ENCODE data around the gene OR52E6. TPM values are rescaled to one million over a fixed set of nuclear protein-coding genes. Genes with fewer than 3 reads are reported as not detected.

The OR52E6 gene
- not detected for total RNA-seq

- intact Hi-C loops (cut with DNase I; ENCODE audit: low total_unique reads) = no loop called here
- no peak for DNase-seq (ENCODE audit: low spot score in 2 of 2)
- 0 to 45% methylated on average over 1 of the region's 1 CpG for WGBS, 2 donors
- H3K4me3 ChIP-seq (ENCODE audit: low read depth, poor library complexity, severe bottlenecking) = no peak within 1 kb of the TSS
- TF ChIP-seq CTCF (IDR thresholded peaks at IDR 0.05) (no peak), POLR2A (IDR thresholded peaks at IDR 0.05) (no peak)
Observed at GRCh38 chr11:5841797-5842196, at the start of gene OR52E6. Gene OR52E6, minus strand, starts transcription at chr11:5841897. Its CDS starts 0 bp downstream, at chr11:5841897.

- 59 to 63% methylated on average over 4 of the region's 4 CpGs for WGBS, 2 donors
- intact Hi-C loops (cut with DNase I; ENCODE audit: low total_unique reads) = no loop called here
- no peak for DNase-seq (ENCODE audit: low spot score in 2 of 2)
- no peak overlapping the region for H3K4me3 ChIP-seq (ENCODE audit: low read depth, poor library complexity, severe bottlenecking)
- TF ChIP-seq POLR2A (IDR thresholded peaks at IDR 0.05) = no peak
- no peak for TF ChIP-seq CTCF (IDR thresholded peaks at IDR 0.05)
Observed at GRCh38 chr11:5891216-5891800, 49.6 kb upstream of the OR52E6 start.

- 55 to 85% methylated on average over 1 of the region's 1 CpG for WGBS, 2 donors
- intact Hi-C loops (cut with DNase I; ENCODE audit: low total_unique reads) = no loop called here
- no peak for TF ChIP-seq POLR2A (IDR thresholded peaks at IDR 0.05)
- TF ChIP-seq CTCF (IDR thresholded peaks at IDR 0.05) = no peak
- DNase-seq (ENCODE audit: low spot score in 2 of 2) = no peak
- H3K4me3 ChIP-seq (ENCODE audit: low read depth, poor library complexity, severe bottlenecking) = no peak overlapping the region
Observed at GRCh38 chr11:5887661-5888060, 46.0 kb upstream of the OR52E6 start.

GRCh38 chr11:5887172-5887571 is 45.5 kb upstream of the OR52E6 start:
- no peak for DNase-seq (ENCODE audit: low spot score in 2 of 2)
- intact Hi-C loops (cut with DNase I; ENCODE audit: low total_unique reads) = no loop called here
- TF ChIP-seq POLR2A (IDR thresholded peaks at IDR 0.05) (no peak), CTCF (IDR thresholded peaks at IDR 0.05) (no peak)
- WGBS, 2 donors = 73 to 75% methylated on average over 3 of the region's 3 CpGs
- H3K4me3 ChIP-seq (ENCODE audit: low read depth, poor library complexity, severe bottlenecking) = no peak overlapping the region

GRCh38 chr11:5881756-5882155 is 40.1 kb upstream of the OR52E6 start:
- intact Hi-C loops (cut with DNase I; ENCODE audit: low total_unique reads) = no loop called here
- TF ChIP-seq CTCF (IDR thresholded peaks at IDR 0.05) (no peak), POLR2A (IDR thresholded peaks at IDR 0.05) (no peak)
- no peak overlapping the region for H3K4me3 ChIP-seq (ENCODE audit: low read depth, poor library complexity, severe bottlenecking)
- DNase-seq (ENCODE audit: low spot score in 2 of 2) = no peak

- TF ChIP-seq CTCF (IDR thresholded peaks at IDR 0.05) (no peak), POLR2A (IDR thresholded peaks at IDR 0.05) (no peak)
- 74 to 82% methylated on average over 4 of the region's 4 CpGs for WGBS, 2 donors
- DNase-seq (ENCODE audit: low spot score in 2 of 2) = no peak
- H3K4me3 ChIP-seq (ENCODE audit: low read depth, poor library complexity, severe bottlenecking) = no peak within 1 kb of the TSS
- intact Hi-C loops (cut with DNase I; ENCODE audit: low total_unique reads) = no loop called here
Observed at GRCh38 chr11:5880329-5880728, 38.6 kb upstream of the OR52E6 start, which contains the start of gene OR52E4. Gene OR52E4, plus strand, starts transcription at chr11:5880629. Its CDS starts 3,664 bp downstream, at chr11:5884293.
